Ovary (tissue), 9 donors: ENCODE data around the gene DNASE1L2. TPM values are rescaled to one million over a fixed set of nuclear protein-coding genes. Genes with fewer than 3 reads are reported as not detected.

Source experiments
- DNase-seq, 5 donors: peaks; one replicate each; pipeline ENCODE4 v3.0.0-alpha.2; 2019 to 2020
- H3K27ac ChIP-seq, 2 donors: fragments of 200-600 bp; one replicate each; pipeline versions ENCODE4 v1.5.1 to v1.8.0; 2019 to 2022
- H3K27me3 ChIP-seq: fragments of 200-600 bp; one replicate; pipeline ENCODE4 v1.8.0; 2022
- H3K36me3 ChIP-seq: fragments of 200-600 bp; sonication (generic); one replicate; pipeline ENCODE4 v1.5.1; 2019
- H3K4me1 ChIP-seq: one replicate; pipeline ENCODE4 v1.8.1; 2013; ENCODE audit warnings: mild to moderate bottlenecking, moderate library complexity; ENCODE audit not compliant: insufficient read depth
- H3K4me3 ChIP-seq: fragments of 200-600 bp; sonication (generic); one replicate; pipeline ENCODE4 v1.5.1; 2017
- H3K9me3 ChIP-seq, 2 donors: fragments of 200-600 bp in 1 of 2; sonication (generic) in 1 of 2; one replicate each; pipeline versions ENCODE4 v1.5.1 to v1.8.1; 2013 to 2019; ENCODE audit warnings: mild to moderate bottlenecking in 1 of 2, moderate library complexity in 1 of 2
- CTCF ChIP-seq, 3 donors: fragments of 450-650 bp in 2 of 3; fragments of 200-600 bp in 1 of 3; IDR thresholded peaks; one replicate each; pipeline versions ENCODE4 v1.5.1 to v1.8.0; 2016 to 2022; ENCODE audit warnings: antibody characterized with exemption in 3 of 3, mild to moderate bottlenecking in 1 of 3
- EP300 ChIP-seq: sonication (generic); formaldehyde crosslinking; IDR thresholded peaks from one replicate; pipeline ENCODE4 v1.6.1; 2017; ENCODE audit warnings: antibody characterized with exemption
- POLR2A ChIP-seq: fragments of 450-650 bp; IDR thresholded peaks from one replicate; pipeline ENCODE4 v1.6.1; 2017; ENCODE audit warnings: antibody characterized with exemption, mild to moderate bottlenecking, moderate library complexity
- WGBS, 3 donors: extraction: QIAGEN DNeasy Blood & Tissue Kit in 1 of 3; methylation state at CpG; one replicate each; pipeline versions ENCODE4 v1.1.5 to v1.1.7; 2013 to 2017; 5-methylcytosine and 5-hydroxymethylcytosine counted together
- intact Hi-C, 4 donors: fragments of 100-400 bp; cut with DNase I; formaldehyde crosslinking; loops; one replicate each; pipeline versions ENCODE4 v1.11.0 to v1.15.1; 2022 to 2023
- polyA plus RNA-seq, 2 donors: library from polyadenylated mRNA; stranded (reverse); fragments of 200-250 nt in 1 of 2; fragments of 350-450 nt in 1 of 2; fragmentation: Illumina TruSeq in 1 of 2; extraction: RNeasy Lipid Tissue Mini Kit (QIAGEN cat#74804) in 1 of 2; gene quantifications; one replicate each; pipeline ENCODE4 v1.2.3, GENCODE V29; 2013 to 2014
- total RNA-seq, 7 donors: library from RNA; depleted of rRNA in 2 of 7; stranded (reverse); fragments of >200 nt in 2 of 7; fragmentation: NEBNext Ultra II Directional in 3 of 7; extraction: Animal tissue kit (Norgen Biotek cat#: 25700) in 3 of 7; gene quantifications; one replicate each; pipeline versions ENCODE4 v1.1.0 to v1.2.4, GENCODE V29; 2016 to 2023
- donor health status: DM: no; HTN: no; CAD: no; lungs with moderate emphysema.
- donor health status: DM: no; HTN: no; CAD: no.
- donor health status: Bipolar disorder and iron deficiency.
- donor health status: DM: yes; HTN: yes; CAD: no.
- donor health status: DM: no; HTN: no; CAD: no.
- donor health status: DM: yes; HTN: yes; CAD: no.

The DNASE1L2 gene
- total and polyA plus RNA-seq, 9 donors: 0.37 to 1.1 (median 0.73) TPM; not detected in 1

- TF ChIP-seq EP300: no peak
- TF ChIP-seq CTCF (IDR thresholded peaks at IDR 0.05): no peak
- no peak for TF ChIP-seq POLR2A
- intact Hi-C loops: no loop called here
- WGBS, 3 donors: 5 to 6% (median 5%) methylated on average over 22 of the region's 22 CpGs
- Histone ChIP-seq H3K27ac (peak overlapping the region; percentile 8 to 55), H3K27me3 (no peaks in the 10 kb centered on the region), H3K9me3 (no peaks in the 10 kb centered on the region), H3K36me3 (no peaks in the 10 kb centered on the region), H3K4me3 (peak overlapping the region; percentile 89), H3K4me1 (peaks cover 5% of the 10 kb centered on the region)
- DNase-seq: peak in 2 of 5 donors; percentile 58 to 63
Measured at GRCh38 chr16:2223942-2224486, 12.2 kb upstream of the DNASE1L2 start.

- 46 to 62% (median 47%) methylated on average over 9 of the region's 9 CpGs for WGBS, 3 donors
- H3K27ac ChIP-seq: no peak overlapping the region
- intact Hi-C loops: no loop called here
- TF ChIP-seq EP300 (no peak), POLR2A (no peak), CTCF (IDR thresholded peaks at IDR 0.05) (no peak)
- peaks cover 5% of the 10 kb centered on the region for H3K4me1 ChIP-seq
- H3K36me3 ChIP-seq: no peaks in the 10 kb centered on the region
- H3K27me3 ChIP-seq: no peaks in the 10 kb centered on the region
- no peak overlapping the region for H3K4me3 ChIP-seq
- no peaks in the 10 kb centered on the region for H3K9me3 ChIP-seq
- DNase-seq: no peak
Measured at GRCh38 chr16:2226245-2226793, 9.9 kb upstream of the DNASE1L2 start.

GRCh38 chr16:2226918-2227317 lies 9.3 kb upstream of the DNASE1L2 start:
- DNase-seq: no peak
- TF ChIP-seq POLR2A (no peak), EP300 (no peak), CTCF (IDR thresholded peaks at IDR 0.05) (no peak)
- Histone ChIP-seq H3K4me1 (peaks cover 5% of the 10 kb centered on the region), H3K9me3 (no peaks in the 10 kb centered on the region), H3K36me3 (no peaks in the 10 kb centered on the region), H3K4me3 (no peak overlapping the region), H3K27me3 (no peaks in the 10 kb centered on the region), H3K27ac (no peak overlapping the region)
- intact Hi-C loops: no loop called here
- WGBS, 3 donors: 84 to 87% (median 84%) methylated on average over 6 of the region's 6 CpGs

GRCh38 chr16:2228161-2228824 lies 8.0 kb upstream of the DNASE1L2 start:
- Histone ChIP-seq H3K4me1 (peaks cover 5% of the 10 kb centered on the region), H3K9me3 (no peaks in the 10 kb centered on the region), H3K36me3 (no peaks in the 10 kb centered on the region), H3K27ac (no peak overlapping the region), H3K4me3 (no peak overlapping the region), H3K27me3 (no peaks in the 10 kb centered on the region)
- WGBS, 3 donors: 85 to 91% (median 88%) methylated on average over 23 to 25 of the region's 25 CpGs
- intact Hi-C loops: no loop called here
- TF ChIP-seq CTCF (IDR thresholded peaks at IDR 0.05): no peak
- TF ChIP-seq EP300: no peak
- no peak for TF ChIP-seq POLR2A
- no peak for DNase-seq
